ENCODE data around the gene GPBP1L1. TPM values are rescaled to one million over a fixed set of nuclear protein-coding genes. Genes with fewer than 3 reads are reported as not detected.
A peak's percentile ranks its signal among the peaks of the same experiment; 100 is the strongest.
"Not testable (repeated sequence)": the region's sequence is repeated elsewhere in the genome, so short reads cannot be mapped to it uniquely, and the experiment has no call there.

GPBP1L1 gene
- total RNA-seq, 1 donor from 2014 or later = 104 TPM

- peaks cover 62% of the 10 kb centered on the region for H3K36me3 Mint-ChIP-seq (ENCODE audit: low read depth)
- H3K27me3 Mint-ChIP-seq = no peaks in the 10 kb centered on the region
- H3K4me1 Mint-ChIP-seq = peaks cover 3% of the 10 kb centered on the region
- no peaks in the 10 kb centered on the region for H3K9me3 Mint-ChIP-seq
- H3K4me3 Mint-ChIP-seq = no peak overlapping the region
- no peak overlapping the region for H3K27ac Mint-ChIP-seq
- intact Hi-C loops (cut with micrococcal nuclease) = no loop called here
- no peak for DNase-seq
Measured at GRCh38 chr1:45612941-45613579, 73.3 kb downstream of the GPBP1L1 start.

DNA sequence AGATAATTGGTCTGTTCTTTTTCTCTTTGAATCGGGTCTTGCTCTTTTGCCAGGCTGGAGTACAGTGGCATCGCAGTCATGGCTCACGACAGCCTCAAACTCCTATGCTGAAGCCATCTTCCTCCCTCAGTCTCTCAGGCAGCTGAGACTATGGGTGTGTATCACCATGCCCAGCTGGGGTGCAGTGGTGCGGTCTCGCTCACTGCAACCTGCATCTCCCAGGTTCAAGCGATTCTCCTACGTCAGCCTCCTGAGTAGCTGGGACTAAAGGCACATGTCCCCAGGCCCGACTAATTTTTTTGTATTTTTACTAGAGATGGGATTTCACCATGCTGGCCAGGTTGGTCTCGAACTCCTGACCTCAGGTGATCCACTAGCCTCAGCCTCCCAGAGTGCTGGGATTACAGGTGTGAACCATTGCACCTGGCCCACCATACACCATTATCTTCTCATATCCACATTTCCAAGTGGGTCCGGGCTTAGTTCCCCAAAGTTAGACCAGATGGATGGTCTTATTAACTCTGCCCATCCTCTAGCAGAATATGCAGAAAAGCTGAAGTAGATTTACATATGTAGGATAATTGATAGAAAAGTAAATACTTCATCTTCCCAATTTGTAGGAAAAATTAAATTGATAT is 75.6 kb downstream of the GPBP1L1 start:
- peaks cover 15% of the 10 kb centered on the region for H3K4me1 Mint-ChIP-seq
- intact Hi-C loops (cut with micrococcal nuclease) = no loop called here

DNA sequence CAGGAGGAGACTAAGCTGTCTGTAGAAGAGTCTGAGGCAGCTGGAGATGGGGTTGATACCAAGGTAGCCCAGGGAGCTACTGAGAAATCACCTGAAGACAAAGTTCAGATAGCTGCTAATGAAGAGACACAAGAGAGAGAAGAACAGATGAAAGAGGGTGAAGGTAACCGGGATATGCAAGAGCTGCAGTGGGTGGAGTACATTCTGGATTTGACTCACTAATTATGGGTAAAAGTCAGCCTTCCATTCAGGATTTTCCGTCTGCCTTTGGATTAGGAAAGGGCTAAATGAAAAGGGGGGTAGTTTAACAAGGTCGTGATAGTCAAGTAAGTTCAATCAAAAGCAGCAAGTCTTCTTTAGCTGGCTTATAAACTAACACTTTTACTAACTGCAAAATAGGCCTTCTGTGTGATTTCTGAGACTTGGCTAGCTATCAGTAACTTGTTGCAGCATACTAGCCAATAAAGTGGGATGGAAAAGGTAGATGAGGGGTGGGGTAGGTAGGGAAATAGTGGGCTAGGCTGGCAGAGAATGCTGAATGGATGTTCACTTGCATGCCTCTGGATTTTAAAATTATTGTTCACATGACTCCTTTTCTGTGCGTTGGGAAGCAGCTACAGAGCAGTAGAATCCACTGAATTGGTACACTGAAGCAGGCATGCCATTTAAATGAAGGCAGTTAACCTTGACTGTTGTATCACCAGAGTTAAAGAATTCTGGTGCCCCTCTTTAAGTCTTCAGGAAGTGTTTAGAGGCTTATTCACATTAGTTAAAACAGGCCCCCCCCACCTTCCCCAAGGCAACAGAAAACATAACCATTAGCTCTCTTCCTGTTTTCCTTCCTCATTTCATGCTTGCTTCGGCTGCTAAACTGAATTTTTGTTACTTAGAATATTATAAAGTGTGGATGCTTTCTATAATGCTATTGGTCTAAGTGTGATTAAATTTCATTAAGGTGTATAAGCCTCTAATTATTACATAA is 77.9 kb downstream of the GPBP1L1 start:
- H3K9me3 Mint-ChIP-seq = no peaks in the 10 kb centered on the region
- peak overlapping the region; percentile 15 for H3K27ac Mint-ChIP-seq
- no peak for DNase-seq
- H3K4me1 Mint-ChIP-seq = peaks cover 18% of the 10 kb centered on the region
- H3K27me3 Mint-ChIP-seq = no peaks in the 10 kb centered on the region
- peaks cover 54% of the 10 kb centered on the region for H3K36me3 Mint-ChIP-seq (ENCODE audit: low read depth)
- intact Hi-C loops (cut with micrococcal nuclease) = no loop called here
- no peak overlapping the region for H3K4me3 Mint-ChIP-seq

More for the DNA sequence above, 75.6 kb downstream of the GPBP1L1 start:
- Mint-ChIP-seq H3K36me3 (ENCODE audit: low read depth) (peaks cover 62% of the 10 kb centered on the region), H3K9me3 (no peaks in the 10 kb centered on the region), H3K4me3 (no peak overlapping the region), H3K27me3 (no peaks in the 10 kb centered on the region), H3K27ac (peak overlapping the region; percentile 34)
- no peak for DNase-seq

GRCh38 chr1:45607404-45608074 is 78.8 kb downstream of the GPBP1L1 start:
- Mint-ChIP-seq H3K27ac (peak overlapping the region; percentile 68), H3K4me1 (peaks cover 18% of the 10 kb centered on the region), H3K4me3 (no peak overlapping the region), H3K36me3 (ENCODE audit: low read depth) (peaks cover 50% of the 10 kb centered on the region), H3K9me3 (no peaks in the 10 kb centered on the region), H3K27me3 (no peaks in the 10 kb centered on the region)
- DNase-seq = no peak
- intact Hi-C loops (cut with micrococcal nuclease) = no loop called here

DNA sequence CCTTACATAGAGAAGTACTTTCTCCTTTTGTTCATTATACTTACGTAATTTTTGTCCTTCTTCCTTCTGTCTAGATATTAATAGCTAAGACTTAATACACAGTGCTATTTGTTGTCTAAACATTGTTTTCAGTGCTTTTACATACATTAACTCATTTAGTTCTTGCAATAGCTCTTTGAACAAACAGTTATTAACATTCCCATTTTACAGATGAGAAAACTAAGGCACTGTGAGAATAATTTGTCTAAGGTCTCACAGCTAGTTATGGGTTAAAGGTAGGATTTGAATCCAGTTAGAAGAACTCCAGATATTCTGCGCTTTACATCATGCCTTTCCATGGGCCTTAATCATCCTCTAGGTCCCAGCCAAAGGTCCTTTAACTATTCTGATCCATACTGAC is 82.1 kb downstream of the GPBP1L1 start:
- no peak for DNase-seq
- no peaks in the 10 kb centered on the region for H3K27me3 Mint-ChIP-seq
- peaks cover 47% of the 10 kb centered on the region for H3K36me3 Mint-ChIP-seq (ENCODE audit: low read depth)
- intact Hi-C loops (cut with micrococcal nuclease) = no loop called here
- H3K27ac Mint-ChIP-seq = no peak overlapping the region
- H3K9me3 Mint-ChIP-seq = no peaks in the 10 kb centered on the region
- peaks cover 38% of the 10 kb centered on the region for H3K4me1 Mint-ChIP-seq
- no peak overlapping the region for H3K4me3 Mint-ChIP-seq

GRCh38 chr1:45596765-45597164 is 89.6 kb downstream of the GPBP1L1 start:
- peaks cover 39% of the 10 kb centered on the region for H3K4me1 Mint-ChIP-seq
- H3K4me3 Mint-ChIP-seq; H3K27ac Mint-ChIP-seq; H3K27me3 Mint-ChIP-seq; H3K9me3 Mint-ChIP-seq; intact Hi-C loops (cut with micrococcal nuclease); DNase-seq: not testable (repeated sequence)
- H3K36me3 Mint-ChIP-seq (ENCODE audit: low read depth) = peaks cover 46% of the 10 kb centered on the region

DNA sequence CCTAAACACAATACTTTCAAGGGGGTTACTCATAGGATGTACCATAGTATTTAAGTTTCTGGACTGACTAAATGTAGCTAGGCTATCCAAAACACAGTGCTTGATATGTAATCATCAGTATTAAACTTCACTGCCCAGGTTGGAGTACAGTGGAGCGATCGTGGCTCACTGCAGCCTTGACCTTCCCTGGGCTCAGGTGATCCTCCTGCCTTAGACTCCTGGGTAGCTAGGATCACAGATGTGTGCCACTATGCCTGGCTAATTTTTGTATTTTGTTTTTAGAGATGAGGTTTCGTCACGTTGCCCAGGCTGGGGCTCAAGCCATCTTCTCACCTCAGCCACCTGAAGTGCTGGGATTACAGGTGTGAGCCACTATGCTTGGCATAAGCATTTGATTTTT is 91.9 kb downstream of the GPBP1L1 start:
- Mint-ChIP-seq H3K9me3 (no peaks in the 10 kb centered on the region), H3K4me3 (no peak overlapping the region), H3K36me3 (ENCODE audit: low read depth) (peaks cover 44% of the 10 kb centered on the region), H3K4me1 (peaks cover 26% of the 10 kb centered on the region), H3K27me3 (no peaks in the 10 kb centered on the region), H3K27ac (no peak overlapping the region)
- no peak for DNase-seq
- intact Hi-C loops (cut with micrococcal nuclease) = no loop called here

DNA sequence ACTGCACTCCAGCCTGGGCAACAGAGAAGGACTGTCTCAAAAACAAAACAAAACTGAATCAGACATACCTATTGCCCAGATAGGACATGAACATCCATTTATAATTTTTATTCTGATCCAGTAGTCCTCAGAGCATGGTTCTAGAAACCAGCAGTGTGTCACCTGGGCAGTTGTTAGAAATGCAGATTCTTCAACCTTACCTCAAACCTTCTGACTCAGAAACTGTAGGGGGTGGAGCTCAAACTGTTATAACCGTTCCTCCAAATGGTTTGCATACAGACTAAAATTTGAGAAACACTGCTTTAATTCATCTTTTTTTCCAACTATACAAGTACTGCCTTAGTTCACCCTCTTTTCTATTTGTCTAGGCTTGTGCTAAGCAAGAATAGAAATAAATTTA is 96.5 kb downstream of the GPBP1L1 start:
- no peak overlapping the region for H3K4me3 Mint-ChIP-seq
- H3K9me3 Mint-ChIP-seq = no peaks in the 10 kb centered on the region
- no peak overlapping the region for H3K27ac Mint-ChIP-seq
- DNase-seq = no peak
- peaks cover 39% of the 10 kb centered on the region for H3K36me3 Mint-ChIP-seq (ENCODE audit: low read depth)
- intact Hi-C loops (cut with micrococcal nuclease) = loop anchor here (10.0 kb wide), 2 partner anchors 655 to 785 kb away; partner anchors contain the start of genes BTBD19, DYNLT4, PLK3 and RAD54L
- peaks cover 31% of the 10 kb centered on the region for H3K4me1 Mint-ChIP-seq
- H3K27me3 Mint-ChIP-seq = no peaks in the 10 kb centered on the region

GRCh38 chr1:45586769-45587168 is 99.6 kb downstream of the GPBP1L1 start:
- Mint-ChIP-seq H3K4me1 (peaks cover 31% of the 10 kb centered on the region), H3K9me3 (no peaks in the 10 kb centered on the region), H3K27me3 (no peaks in the 10 kb centered on the region), H3K36me3 (ENCODE audit: low read depth) (peaks cover 24% of the 10 kb centered on the region), H3K4me3 (peak overlapping the region; percentile 99), H3K27ac (peak overlapping the region; percentile 91)
- intact Hi-C loops (cut with micrococcal nuclease) = loop anchor here (10.0 kb wide), 2 partner anchors 658 to 782 kb away; partner anchors contain the start of genes BTBD19, DYNLT4, PLK3 and RAD54L
- no peak for DNase-seq

DNA sequence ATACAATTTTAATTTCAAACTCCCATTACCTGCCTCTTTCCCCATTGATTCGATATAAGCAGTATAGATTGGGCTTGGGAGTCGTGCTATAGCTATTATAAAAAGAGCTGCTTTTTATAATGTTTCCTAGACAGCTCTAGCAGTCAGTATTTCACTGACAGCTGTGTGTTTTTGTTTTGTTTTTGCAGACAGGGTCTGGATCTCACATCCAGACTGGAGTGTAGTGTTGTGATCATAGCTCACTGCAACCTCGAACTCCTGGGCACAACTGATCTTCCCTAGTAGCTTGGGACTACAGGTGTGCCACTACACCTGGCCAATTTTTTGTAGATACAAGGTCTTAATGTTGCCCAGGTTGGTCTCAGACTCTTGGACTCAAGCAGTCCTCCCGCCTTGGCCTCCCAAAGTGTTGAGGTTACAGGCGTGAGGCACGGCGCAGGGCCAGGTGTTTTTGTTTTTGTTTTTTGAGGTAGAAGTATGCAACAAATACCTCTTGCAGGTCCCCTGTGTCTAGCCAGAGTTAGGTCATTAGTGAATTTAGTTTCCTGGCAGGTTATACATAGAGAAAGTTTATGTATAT is 100.7 kb downstream of the GPBP1L1 start:
- peak overlapping the region; percentile 98 for H3K27ac Mint-ChIP-seq
- no peaks in the 10 kb centered on the region for H3K9me3 Mint-ChIP-seq
- peaks cover 17% of the 10 kb centered on the region for H3K36me3 Mint-ChIP-seq (ENCODE audit: low read depth)
- intact Hi-C loops (cut with micrococcal nuclease) = loop anchor here (2.0 to 10.0 kb wide), 3 partner anchors 575 to 781 kb away; partner anchors contain the start of genes BTBD19, DYNLT4, HECTD3 and PLK3
- H3K4me3 Mint-ChIP-seq = peak overlapping the region; percentile 99
- H3K27me3 Mint-ChIP-seq = no peaks in the 10 kb centered on the region
- DNase-seq = peak; percentile 66
- peaks cover 28% of the 10 kb centered on the region for H3K4me1 Mint-ChIP-seq

DNA sequence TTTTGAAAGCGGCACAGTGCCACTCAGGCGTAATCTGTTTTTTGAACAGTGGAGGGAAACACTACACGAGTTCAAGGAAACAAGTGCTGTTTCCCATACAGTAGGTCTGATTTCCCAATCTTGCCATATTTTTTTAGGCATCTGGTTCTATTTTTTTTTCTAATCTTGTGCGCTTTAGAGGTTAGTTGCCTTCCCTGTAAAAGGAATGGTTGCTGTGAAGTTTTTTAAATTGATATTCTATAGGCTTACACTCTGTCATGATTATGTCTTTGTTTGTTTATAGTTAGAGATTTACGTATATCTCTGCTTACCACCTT is 101.3 kb downstream of the GPBP1L1 start:
- Mint-ChIP-seq H3K36me3 (ENCODE audit: low read depth) (peaks cover 16% of the 10 kb centered on the region), H3K9me3 (no peaks in the 10 kb centered on the region), H3K4me1 (peaks cover 28% of the 10 kb centered on the region), H3K27me3 (no peaks in the 10 kb centered on the region), H3K4me3 (peak overlapping the region; percentile 99), H3K27ac (peak overlapping the region; percentile 98)
- DNase-seq = no peak
- intact Hi-C loops (cut with micrococcal nuclease) = loop anchor here (2.0 to 10.0 kb wide), 3 partner anchors 574 to 780 kb away; partner anchors contain the start of genes BTBD19, DYNLT4, HECTD3 and PLK3

- Mint-ChIP-seq H3K4me1 (peaks cover 25% of the 10 kb centered on the region), H3K27me3 (no peaks in the 10 kb centered on the region), H3K9me3 (no peaks in the 10 kb centered on the region), H3K4me3 (peak overlapping the region; percentile 99), H3K36me3 (ENCODE audit: low read depth) (peaks cover 16% of the 10 kb centered on the region), H3K27ac (peak overlapping the region; percentile 98)
- intact Hi-C loops (cut with micrococcal nuclease) = loop anchor here (1.0 to 10.0 kb wide), 9 partner anchors 84 to 1552 kb away; partner anchors contain the start of genes BTBD19, CCDC163, DYNLT4 and HECTD3
- peak; percentile 96 for DNase-seq
Measured at GRCh38 chr1:45584351-45585109, 101.8 kb downstream of the GPBP1L1 start.
